ENCODE measurements around the gene CAMK2D.

Gene CAMK2D

GRCh38 chr4:113587640-113588275 lies 173.8 kb downstream of the CAMK2D start:
- Histone ChIP-seq H3K9me3 (ENCODE audit: insufficient read depth, low read length, severe bottlenecking) (no peaks in the 10 kb centered on the region), H3K27ac (ENCODE audit: low read length) (no peak overlapping the region), H3K4me1 (ENCODE audit: insufficient read depth, low read length) (peaks cover 7% of the 10 kb centered on the region; the same call in 1 of the 2 replicates), H4K20me1 (ENCODE audit: insufficient read depth, low read length) (peaks cover under 1% of the 10 kb centered on the region; the same call in 1 of the 2 replicates), H3K4me3 (ENCODE audit: low read depth in 1 of 2, low read length in 2 of 2) (no peak overlapping the region), H2AFZ (ENCODE audit: low read depth, low read length) (no peak overlapping the region), H3K36me3 (ENCODE audit: insufficient read depth, low read length) (no peaks in the 10 kb centered on the region), H3K9ac (ENCODE audit: low read depth, low read length) (no peak overlapping the region), H3K4me2 (ENCODE audit: insufficient read depth, low read length) (no peak overlapping the region), H3K27me3 (ENCODE audit: insufficient read depth, low read length, poor library complexity) (no peaks in the 10 kb centered on the region), H3K79me2 (ENCODE audit: insufficient read depth, low read length) (no peaks in the 10 kb centered on the region)
- ATAC-seq (ENCODE audit: insufficient read depth, low read depth) (no peak), DNase-seq (no peak)
- TF ChIP-seq EZH2 (IDR thresholded peaks at IDR 0.05; ENCODE audit: borderline replicate concordance, low read depth, low read length, severe bottlenecking) (no peak), CTCF (IDR thresholded peaks at IDR 0.05; ENCODE audit: borderline replicate concordance, extremely low read depth, low read length, poor library complexity, severe bottlenecking) (no peak)

- Histone ChIP-seq H4K20me1 (ENCODE audit: insufficient read depth, low read length) (peaks cover 3% of the 10 kb centered on the region; the same call in 1 of the 2 replicates), H3K9me3 (ENCODE audit: insufficient read depth, low read length, severe bottlenecking) (no peaks in the 10 kb centered on the region), H3K4me3 (ENCODE audit: low read depth in 1 of 2, low read length in 2 of 2) (no peak overlapping the region), H3K9ac (ENCODE audit: low read depth, low read length) (no peak overlapping the region), H3K79me2 (ENCODE audit: insufficient read depth, low read length) (no peaks in the 10 kb centered on the region), H2AFZ (ENCODE audit: low read depth, low read length) (no peak overlapping the region), H3K27me3 (ENCODE audit: insufficient read depth, low read length, poor library complexity) (no peaks in the 10 kb centered on the region), H3K4me2 (ENCODE audit: insufficient read depth, low read length) (no peak overlapping the region), H3K27ac (ENCODE audit: low read length) (no peak overlapping the region), H3K4me1 (ENCODE audit: insufficient read depth, low read length) (peaks cover 5% of the 10 kb centered on the region; the same call in 1 of the 2 replicates), H3K36me3 (ENCODE audit: insufficient read depth, low read length) (no peaks in the 10 kb centered on the region)
- TF ChIP-seq CTCF (IDR thresholded peaks at IDR 0.05; ENCODE audit: borderline replicate concordance, extremely low read depth, low read length, poor library complexity, severe bottlenecking) (no peak), EZH2 (IDR thresholded peaks at IDR 0.05; ENCODE audit: borderline replicate concordance, low read depth, low read length, severe bottlenecking) (no peak)
- DNase-seq, result no peak
- no peak for ATAC-seq (ENCODE audit: insufficient read depth, low read depth)
Measured at GRCh38 chr4:113587156-113587555, 174.4 kb downstream of the CAMK2D start.

GRCh38 chr4:113586072-113586471 lies 175.5 kb downstream of the CAMK2D start:
- Histone ChIP-seq H2AFZ (ENCODE audit: low read depth, low read length) (no peak overlapping the region), H3K36me3 (ENCODE audit: insufficient read depth, low read length) (no peaks in the 10 kb centered on the region), H3K4me2 (ENCODE audit: insufficient read depth, low read length) (no peak overlapping the region), H3K27ac (ENCODE audit: low read length) (no peak overlapping the region), H3K27me3 (ENCODE audit: insufficient read depth, low read length, poor library complexity) (no peaks in the 10 kb centered on the region), H3K4me1 (ENCODE audit: insufficient read depth, low read length) (no peaks in the 10 kb centered on the region), H3K4me3 (ENCODE audit: low read depth in 1 of 2, low read length in 2 of 2) (no peak overlapping the region), H3K9me3 (ENCODE audit: insufficient read depth, low read length, severe bottlenecking) (no peaks in the 10 kb centered on the region), H3K9ac (ENCODE audit: low read depth, low read length) (no peak overlapping the region), H3K79me2 (ENCODE audit: insufficient read depth, low read length) (no peaks in the 10 kb centered on the region), H4K20me1 (ENCODE audit: insufficient read depth, low read length) (peaks cover 3% of the 10 kb centered on the region; the same call in 1 of the 2 replicates)
- DNase-seq (no peak), ATAC-seq (ENCODE audit: insufficient read depth, low read depth) (no peak)
- TF ChIP-seq CTCF (IDR thresholded peaks at IDR 0.05; ENCODE audit: borderline replicate concordance, extremely low read depth, low read length, poor library complexity, severe bottlenecking) (no peak), EZH2 (IDR thresholded peaks at IDR 0.05; ENCODE audit: borderline replicate concordance, low read depth, low read length, severe bottlenecking) (no peak)

Data from DND-41 (cell line).